ENCODE measurements around the gene CEP20.

The CEP20 gene

DNA sequence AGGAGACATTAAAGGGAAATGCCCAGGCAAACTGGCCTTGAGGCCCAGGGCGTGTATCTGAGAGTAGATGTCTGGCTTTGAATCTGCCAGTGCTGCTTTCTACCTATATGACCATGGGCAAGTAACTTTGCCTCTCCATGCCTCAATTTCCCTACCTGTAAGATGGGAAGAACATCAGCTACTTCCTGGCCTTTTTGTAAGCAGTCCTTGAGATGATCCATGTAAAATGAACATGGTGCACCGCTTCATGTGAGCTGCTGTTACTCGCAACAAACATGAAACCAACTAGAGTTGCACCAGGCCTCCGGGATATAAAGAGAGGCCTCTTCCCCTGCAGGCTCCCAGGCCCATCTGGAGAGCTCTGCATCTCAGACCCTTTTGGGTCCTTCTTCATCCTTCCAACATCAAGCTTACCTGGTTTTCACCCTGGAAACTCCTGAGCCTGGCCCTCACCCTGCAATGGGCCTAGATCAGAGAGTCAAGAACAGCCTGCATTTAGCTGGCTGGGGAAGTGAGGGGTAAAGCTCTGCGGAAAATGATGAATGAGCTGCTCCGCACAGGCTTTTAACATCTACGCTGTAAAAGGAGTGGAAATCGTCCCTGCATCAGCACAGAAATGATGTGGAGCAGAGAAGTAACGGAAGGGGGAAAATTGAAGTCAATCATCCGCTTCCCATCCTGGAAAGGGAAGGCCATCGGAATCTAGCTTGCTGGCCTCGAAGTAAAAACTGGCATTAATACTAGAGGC is 29.3 kb downstream of the CEP20 start:
- no peak for TF ChIP-seq CTCF (conservative IDR thresholded peaks at IDR 0.05; ENCODE audit: low read length)
- no peak for DNase-seq (ENCODE audit: low read depth)
- H3K4me3 ChIP-seq (ENCODE audit: low read length): no peak overlapping the region

GRCh38 chr16:15857724-15858560 is 30.5 kb downstream of the CEP20 start:
- TF ChIP-seq CTCF (conservative IDR thresholded peaks at IDR 0.05; ENCODE audit: low read length): no peak
- peak; percentile 47 for DNase-seq (ENCODE audit: low read depth)

GRCh38 chr16:15856901-15857698 is 31.3 kb downstream of the CEP20 start, which contains the start of gene MYH11:
Gene MYH11, minus strand, starts transcription at chr16:15857028. Its CDS starts 18,776 bp downstream, at chr16:15838252.
- no peak for TF ChIP-seq CTCF (conservative IDR thresholded peaks at IDR 0.05; ENCODE audit: low read length)
- no peak for DNase-seq (ENCODE audit: low read depth)
- peak within 1 kb of the TSS; percentile 60 for H3K4me3 ChIP-seq (ENCODE audit: low read length)

More at GRCh38 chr16:15857724-15858560, 30.5 kb downstream of the CEP20 start:
- H3K4me3 ChIP-seq (ENCODE audit: low read length): peak overlapping the region; percentile 60

DNA sequence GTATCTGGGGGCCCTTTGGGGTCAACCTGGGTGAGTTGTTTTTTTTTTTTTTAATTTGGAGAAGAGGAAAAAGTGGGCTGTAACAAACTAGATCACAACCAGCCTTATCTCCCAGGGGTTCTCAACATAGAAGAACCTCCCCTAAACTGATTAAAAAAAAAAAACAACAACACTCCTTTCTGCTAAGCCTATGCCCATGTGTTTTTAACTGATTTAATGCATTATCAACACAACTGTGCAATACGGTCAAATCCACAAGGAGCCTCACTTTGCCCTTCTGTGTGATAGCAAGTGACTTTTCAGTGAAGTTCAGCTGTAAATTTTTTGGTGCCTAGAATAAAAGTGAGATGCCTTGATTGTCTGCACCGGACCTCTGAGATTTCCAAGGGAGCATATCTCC is 32.2 kb downstream of the CEP20 start:
- no peak for TF ChIP-seq CTCF (conservative IDR thresholded peaks at IDR 0.05; ENCODE audit: low read length)
- no peak for DNase-seq (ENCODE audit: low read depth)
- H3K4me3 ChIP-seq (ENCODE audit: low read length): no peak overlapping the region

GRCh38 chr16:15855704-15856003 is 32.7 kb downstream of the CEP20 start:
- TF ChIP-seq CTCF (conservative IDR thresholded peaks at IDR 0.05; ENCODE audit: low read length): no peak
- no peak for DNase-seq (ENCODE audit: low read depth)
- H3K4me3 ChIP-seq (ENCODE audit: low read length): no peak overlapping the region

DNA sequence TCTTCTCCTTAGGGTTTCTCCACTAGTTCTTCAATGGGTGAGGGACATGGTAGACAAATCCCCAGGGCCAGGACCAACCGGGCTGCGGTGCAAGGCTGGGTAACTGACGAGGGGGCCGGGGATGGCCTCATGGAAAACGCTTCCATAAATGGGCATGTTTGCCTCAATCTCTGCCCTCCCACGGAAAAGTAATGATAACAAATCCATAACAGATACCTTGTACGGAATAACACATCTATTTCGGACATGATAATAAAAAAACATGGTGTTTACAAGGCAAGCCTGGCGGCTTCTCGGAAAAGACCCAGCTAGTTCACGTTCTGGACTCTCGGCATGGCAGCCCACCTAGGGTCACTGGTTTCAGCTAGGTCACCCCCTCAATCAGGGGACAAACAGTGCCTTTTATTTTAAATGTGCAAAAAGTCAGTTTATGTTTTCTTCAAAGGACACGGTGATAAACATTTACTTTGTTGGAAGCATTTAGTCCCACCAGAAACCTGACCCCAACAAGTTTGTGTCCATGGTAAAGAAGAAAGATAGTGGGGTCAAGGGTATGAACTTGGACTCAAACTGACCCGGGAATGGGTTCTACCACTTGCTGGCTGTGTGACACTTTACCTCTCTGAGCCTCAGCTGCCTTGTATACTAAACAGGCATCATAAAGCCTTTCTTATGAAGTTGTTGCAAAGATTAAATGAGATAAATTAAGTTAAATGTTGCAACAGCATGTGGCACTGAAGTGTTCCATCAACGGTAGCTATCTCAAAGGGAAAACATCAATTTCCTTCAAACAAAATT is 33.3 kb downstream of the CEP20 start:
- no peak for TF ChIP-seq CTCF (conservative IDR thresholded peaks at IDR 0.05; ENCODE audit: low read length)
- no peak overlapping the region for H3K4me3 ChIP-seq (ENCODE audit: low read length)
- no peak for DNase-seq (ENCODE audit: low read depth)
